Choroid plexus epithelial cell (primary cell): ENCODE data around the gene SMCP.

Experiments used
- DNase-seq: peaks from one replicate; pipeline ENCODE4 v3.0.0-alpha.2; 2010; ENCODE audit warnings: low read depth
- H3K4me3 ChIP-seq: 2 replicates; pipeline ENCODE4 v1.5.1; 2011; ENCODE audit warnings: low read depth, mild to moderate bottlenecking, control low read depth, low read length, moderate library complexity
- CTCF ChIP-seq: conservative IDR thresholded peaks from 2 replicates; pipeline ENCODE4 v1.5.1; 2011; ENCODE audit warnings: low read depth, mild to moderate bottlenecking, control low read depth, inconsistent platforms, low read length, moderate library complexity

Gene SMCP

GRCh38 chr1:152876827-152877226 is 1.3 kb upstream of the SMCP start:
- TF ChIP-seq CTCF, result no peak
- DNase-seq, result no peak

GRCh38 chr1:152879559-152880198 is 1.6 kb downstream of the SMCP start:
- H3K4me3 ChIP-seq, result no peak overlapping the region
- no peak for TF ChIP-seq CTCF

More at GRCh38 chr1:152876827-152877226, 1.3 kb upstream of the SMCP start:
- no peak overlapping the region for H3K4me3 ChIP-seq

GRCh38 chr1:152880316-152880715 is 2.2 kb downstream of the SMCP start:
- no peak for DNase-seq
- H3K4me3 ChIP-seq, result no peak overlapping the region
- no peak for TF ChIP-seq CTCF

More at GRCh38 chr1:152879559-152880198, 1.6 kb downstream of the SMCP start:
- no peak for DNase-seq

GRCh38 chr1:152880907-152881306 is 2.8 kb downstream of the SMCP start:
- no peak for TF ChIP-seq CTCF
- no peak overlapping the region for H3K4me3 ChIP-seq
- DNase-seq, result no peak

GRCh38 chr1:152884085-152884484 is 6.0 kb downstream of the SMCP start:
- no peak overlapping the region for H3K4me3 ChIP-seq
- no peak for TF ChIP-seq CTCF
- no peak for DNase-seq

GRCh38 chr1:152884506-152884905 is 6.4 kb downstream of the SMCP start:
- no peak for DNase-seq
- no peak for TF ChIP-seq CTCF
- no peak overlapping the region for H3K4me3 ChIP-seq

- no peak for DNase-seq
- no peak overlapping the region for H3K4me3 ChIP-seq
- no peak for TF ChIP-seq CTCF
Measured at GRCh38 chr1:152884966-152885624, 7.0 kb downstream of the SMCP start.
